HEK293T (cell line): ENCODE measurements around the gene NUDT6.

Experiments used
- CTCF ChIA-PET: fragments of 350-600 bp; formaldehyde crosslinking; extraction: SDS; loops from one replicate; lab custom pipeline; 2021; ENCODE audit warnings: antibody characterized with exemption, inconsistent platforms; lab: Yijun Ruan, JAX
- POLR2A ChIA-PET: fragments of 350-600 bp; formaldehyde crosslinking; extraction: SDS; loops from one replicate; lab custom pipeline; 2020; ENCODE audit warnings: antibody characterized with exemption, inconsistent platforms; lab: Yijun Ruan, JAX
- DNase-seq: peaks from one replicate; pipeline ENCODE4 v3.0.0; 2012; ENCODE audit warnings: mixed read lengths; ENCODE audit errors: extremely low spot score
- ARNT ChIP-seq: fragments of 450-650 bp; IDR thresholded peaks from 2 replicates; pipeline ENCODE4 v1.6.1; 2017; ENCODE audit warnings: mild to moderate bottlenecking
- BHLHE40 ChIP-seq: fragments of 450-650 bp; IDR thresholded peaks from 2 replicates; pipeline ENCODE4 v1.6.1; 2016; ENCODE audit warnings: mild to moderate bottlenecking, moderate library complexity, borderline replicate concordance
- CTBP1 ChIP-seq: fragments of 450-650 bp; IDR thresholded peaks from 2 replicates; pipeline ENCODE4 v1.6.1; 2016; ENCODE audit warnings: borderline replicate concordance
- ELF4 ChIP-seq: fragments of 450-650 bp; IDR thresholded peaks from 2 replicates; pipeline ENCODE4 v1.6.1; 2017; ENCODE audit warnings: antibody characterized with exemption
- FOXA1 ChIP-seq: fragments of 450-650 bp; IDR thresholded peaks from 2 replicates; pipeline ENCODE4 v1.6.1; 2016; ENCODE audit warnings: mild to moderate bottlenecking
- FOXK2 ChIP-seq: fragments of 450-650 bp; IDR thresholded peaks from 2 replicates; pipeline ENCODE4 v1.6.1; 2016; ENCODE audit warnings: mild to moderate bottlenecking
- FOXM1 ChIP-seq: fragments of 450-650 bp; IDR thresholded peaks from 2 replicates; pipeline ENCODE4 v1.6.1; 2017; ENCODE audit warnings: mild to moderate bottlenecking, borderline replicate concordance
- HDGF ChIP-seq: fragments of 450-650 bp; IDR thresholded peaks from 2 replicates; pipeline ENCODE4 v1.6.1; 2017; ENCODE audit warnings: antibody characterized with exemption, borderline replicate concordance
- L3MBTL2 ChIP-seq: fragments of 450-650 bp; conservative IDR thresholded peaks from 2 replicates; pipeline ENCODE4 v1.6.1; 2016; ENCODE audit warnings: mild to moderate bottlenecking
- LEF1 ChIP-seq: fragments of 450-650 bp; IDR thresholded peaks from 2 replicates; pipeline ENCODE4 v1.6.1; 2017; ENCODE audit warnings: mild to moderate bottlenecking, borderline replicate concordance
- NFRKB ChIP-seq: fragments of 450-650 bp; IDR thresholded peaks from 2 replicates; pipeline ENCODE4 v1.6.1; 2016; ENCODE audit warnings: mild to moderate bottlenecking, moderate library complexity
- SP1 ChIP-seq: fragments of 450-650 bp; IDR thresholded peaks from 2 replicates; pipeline ENCODE4 v1.6.1; 2017
- SUZ12 ChIP-seq: fragments of 450-650 bp; IDR thresholded peaks from 2 replicates; pipeline ENCODE4 v1.6.1; 2016; ENCODE audit warnings: mild to moderate bottlenecking
- TARDBP ChIP-seq: fragments of 450-650 bp; IDR thresholded peaks from 2 replicates; pipeline ENCODE4 v1.6.1; 2016
- ZNF384 ChIP-seq: fragments of 450-650 bp; IDR thresholded peaks from 2 replicates; pipeline ENCODE4 v1.6.1; 2016
- TF ChIP-seq, protein P1 (sequence below): fragments of 450-650 bp; IDR thresholded peaks from 2 replicates; pipeline ENCODE4 v1.6.1; 2016

Gene NUDT6

GRCh38 chr4:122911588-122911987 lies 10.8 kb downstream of the NUDT6 start:
- TF ChIP-seq SP1: no peak
- no peak for DNase-seq
- POLR2A ChIA-PET: no interaction called here
- CTCF ChIA-PET: no interaction called here

DNA sequence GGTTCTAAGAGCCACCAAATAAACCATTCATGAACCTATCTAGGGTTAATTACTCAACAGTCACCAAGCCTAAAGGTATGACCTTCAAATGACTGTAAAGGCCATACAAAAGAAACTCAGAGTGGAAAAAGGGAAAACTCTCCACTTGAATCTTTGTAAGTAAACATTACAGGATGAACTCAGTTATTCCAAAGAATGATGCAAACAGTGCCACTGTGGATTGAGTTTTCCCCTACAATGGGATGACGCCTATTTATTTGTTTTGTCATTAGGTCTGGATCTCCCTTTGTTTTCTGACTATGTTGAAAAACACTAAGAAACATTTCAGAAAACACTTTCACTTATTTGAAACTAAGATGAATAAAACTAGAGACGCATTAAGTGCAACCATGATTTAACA lies 12.7 kb downstream of the NUDT6 start:
- CTCF ChIA-PET: no interaction called here
- DNase-seq: no peak
- POLR2A ChIA-PET: no interaction called here
- TF ChIP-seq ARNT (no peak), FOXA1 (no peak), LEF1 (no peak), NFRKB (no peak), ZNF384 (no peak), CTBP1 (no peak), FOXK2 (no peak), SUZ12 (no peak), BHLHE40 (no peak), L3MBTL2 (no peak), HDGF (no peak), TARDBP (no peak), SP1 (no peak), ELF4 (no peak), FOXM1 (no peak)
- TF ChIP-seq, protein P1, sequence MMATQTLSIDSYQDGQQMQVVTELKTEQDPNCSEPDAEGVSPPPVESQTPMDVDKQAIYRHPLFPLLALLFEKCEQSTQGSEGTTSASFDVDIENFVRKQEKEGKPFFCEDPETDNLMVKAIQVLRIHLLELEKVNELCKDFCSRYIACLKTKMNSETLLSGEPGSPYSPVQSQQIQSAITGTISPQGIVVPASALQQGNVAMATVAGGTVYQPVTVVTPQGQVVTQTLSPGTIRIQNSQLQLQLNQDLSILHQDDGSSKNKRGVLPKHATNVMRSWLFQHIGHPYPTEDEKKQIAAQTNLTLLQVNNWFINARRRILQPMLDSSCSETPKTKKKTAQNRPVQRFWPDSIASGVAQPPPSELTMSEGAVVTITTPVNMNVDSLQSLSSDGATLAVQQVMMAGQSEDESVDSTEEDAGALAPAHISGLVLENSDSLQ: no peak

- no peak for DNase-seq
- TF ChIP-seq FOXK2 (no peak), SP1 (no peak), BHLHE40 (no peak), LEF1 (no peak), CTBP1 (no peak), TARDBP (no peak), L3MBTL2 (no peak), HDGF (no peak), FOXM1 (no peak), ZNF384 (no peak), ARNT (no peak), ELF4 (no peak), NFRKB (no peak), SUZ12 (no peak), FOXA1 (no peak)
- TF ChIP-seq, protein P1: no peak
- ChIA-PET CTCF (no interaction called here), POLR2A (no interaction called here)
Measured at GRCh38 chr4:122908223-122908622, 14.2 kb downstream of the NUDT6 start.

DNA sequence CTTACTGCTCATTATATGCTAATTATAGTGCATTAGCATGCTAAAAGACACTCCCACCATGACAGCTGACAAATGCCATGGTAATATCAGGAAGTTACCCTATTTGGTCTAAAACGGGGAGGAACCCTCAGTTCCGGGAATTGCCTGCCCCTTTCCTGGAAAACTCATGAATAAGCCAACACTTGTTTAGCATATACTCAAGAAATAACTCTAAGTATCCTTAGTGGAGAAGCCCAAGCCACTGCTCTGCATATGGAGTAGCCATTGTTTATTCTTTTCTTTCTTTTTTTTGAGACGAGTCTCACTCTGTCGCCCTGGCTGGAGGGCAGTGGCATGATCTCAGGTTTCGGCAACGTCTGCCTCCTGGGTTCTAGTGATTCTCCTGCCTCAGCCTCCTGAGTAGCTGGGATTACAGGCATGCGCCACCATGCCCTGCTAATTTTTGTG lies 15.5 kb downstream of the NUDT6 start:
- DNase-seq: no peak
- TF ChIP-seq HDGF (no peak), NFRKB (no peak), BHLHE40 (no peak), FOXM1 (no peak), ARNT (no peak), ZNF384 (no peak), SUZ12 (no peak), FOXA1 (no peak), FOXK2 (no peak), TARDBP (no peak), LEF1 (no peak), CTBP1 (no peak), ELF4 (no peak)
- TF ChIP-seq, protein P1: no peak
- ChIA-PET CTCF (no interaction called here), POLR2A (no interaction called here)

DNA sequence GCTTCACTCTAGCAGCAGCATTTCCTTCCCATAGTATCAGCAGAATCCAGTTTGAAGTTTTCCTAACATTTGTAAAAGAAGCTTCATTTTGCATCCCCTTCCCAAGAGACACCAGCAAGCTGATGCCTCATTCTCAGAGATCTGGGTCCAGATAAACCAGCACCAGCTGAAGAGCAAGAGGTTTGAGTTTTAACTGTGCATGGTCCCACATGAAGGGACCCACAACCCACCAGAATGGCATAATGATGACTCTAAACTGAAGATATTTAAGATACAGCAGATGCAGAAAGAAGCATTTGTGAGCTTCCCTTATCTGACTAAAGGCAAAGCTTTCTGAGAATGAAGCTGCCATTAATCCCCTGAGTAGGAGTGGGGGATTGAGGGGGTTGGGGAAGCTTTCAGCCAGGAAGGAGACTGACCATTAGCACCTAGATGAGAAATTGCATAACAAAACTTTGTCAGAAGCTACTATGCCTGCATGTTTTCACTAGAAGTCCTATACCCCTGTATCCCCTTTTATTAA lies 18.6 kb downstream of the NUDT6 start:
- ChIA-PET POLR2A (interaction anchor here (1.0 kb wide), 1 partner anchor 17 kb away, joined by 3 read pairs; no protein-coding TSS in a partner anchor), CTCF (no interaction called here)
- no peak for DNase-seq
- TF ChIP-seq, protein P1: no peak

GRCh38 chr4:122901247-122902010 lies 21.0 kb downstream of the NUDT6 start:
- CTCF ChIA-PET: no interaction called here
- no peak for TF ChIP-seq FOXA1
- TF ChIP-seq LEF1: no peak
- no peak for TF ChIP-seq NFRKB
- TF ChIP-seq CTBP1: no peak
- no peak for TF ChIP-seq ARNT
- no peak for TF ChIP-seq ELF4
- TF ChIP-seq FOXM1: no peak
- no peak for TF ChIP-seq SUZ12
- TF ChIP-seq TARDBP: no peak
- no peak for TF ChIP-seq ZNF384
- TF ChIP-seq FOXK2: no peak
- no peak for TF ChIP-seq SP1
- no peak for TF ChIP-seq HDGF
- TF ChIP-seq, protein P1: no peak
- TF ChIP-seq BHLHE40: no peak
- no peak for DNase-seq
- POLR2A ChIA-PET: no interaction called here
